ENCODE measurements around the gene CACTIN.
"Not testable (repeated sequence)": the region's sequence is repeated elsewhere in the genome, so short reads cannot be mapped to it uniquely, and the experiment has no call there.

DNA sequence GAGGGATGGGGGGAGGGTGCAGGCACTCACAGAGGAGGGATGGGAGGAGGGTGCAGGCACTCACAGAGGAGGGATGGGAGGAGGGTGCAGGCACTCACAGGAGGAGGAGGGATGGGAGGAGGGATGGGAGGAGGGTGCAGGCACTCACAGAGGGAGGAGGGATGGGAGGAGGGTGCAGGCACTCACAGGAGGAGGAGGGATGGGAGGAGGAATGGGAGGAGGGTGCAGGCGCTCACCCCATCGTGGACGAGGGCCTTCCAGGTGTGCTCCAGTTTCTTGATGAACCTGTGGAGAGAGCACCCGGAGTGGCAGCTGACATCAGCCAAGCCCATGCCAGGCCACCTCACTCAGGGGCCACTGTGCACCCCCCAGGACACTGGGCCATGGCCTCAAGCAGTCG, 20.5 kb upstream of the CACTIN start:
- TF ChIP-seq RAD21 (IDR thresholded peaks at IDR 0.05; ENCODE audit: low read depth); CEBPB (IDR thresholded peaks at IDR 0.05; ENCODE audit: low read depth); POLR2A (IDR thresholded peaks at IDR 0.05; ENCODE audit: borderline replicate concordance, extremely low read depth, insufficient read depth, insufficient read length): not testable (repeated sequence)
